ENCODE data around the gene CPSF4L.

Gene CPSF4L

DNA sequence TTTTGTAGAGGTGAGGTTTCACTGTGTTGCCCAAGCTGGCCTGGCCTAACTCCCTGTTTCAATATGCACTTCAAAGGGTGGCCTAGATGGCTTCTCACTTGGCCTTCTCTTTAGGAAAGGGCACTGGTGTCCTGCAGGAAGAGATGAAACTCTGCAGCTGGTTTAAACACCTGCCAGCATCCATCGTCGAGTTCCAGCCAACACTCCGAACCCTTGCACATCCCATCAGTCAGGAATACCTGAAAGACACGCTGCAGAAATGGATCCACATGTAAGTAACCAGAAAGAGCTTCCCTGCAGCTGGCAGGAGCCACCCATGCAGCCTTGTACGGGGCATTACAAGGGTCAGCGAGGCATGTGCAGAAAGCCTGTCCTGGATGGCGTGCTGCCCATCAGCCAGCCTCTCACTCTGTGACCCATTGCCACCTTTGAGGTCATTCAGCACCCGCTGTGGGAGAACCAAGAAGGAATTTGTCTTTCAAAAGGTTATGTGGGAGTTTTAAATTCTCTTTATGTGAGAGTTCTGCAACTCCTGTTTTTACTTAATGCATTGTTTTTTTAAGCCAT is 61.8 kb downstream of the CPSF4L start:
- DNase-seq, result no peak

- no peak for DNase-seq
These were observed 62.8 kb downstream of the CPSF4L start for GRCh38 chr17:73198930-73199260.

All from hematopoietic multipotent progenitor cell treated with erythropoietin and hydrocortisone succinate and interleukin-3 and kit ligand, for 8 days (in vitro differentiated cells).